GM18867 (cell line): ENCODE measurements around the gene BHLHA9.
A peak's percentile ranks its signal among the peaks of the same experiment; 100 is the strongest.
"Not testable (repeated sequence)": the region's sequence is repeated elsewhere in the genome, so short reads cannot be mapped to it uniquely, and the experiment has no call there.

ENCODE experiments used
- ATAC-seq: cut with Tn5 transposase; IDR thresholded peaks from one replicate; pipeline ENCODE4 v1.9.1; 2021; ENCODE audit warnings: mild to moderate bottlenecking, moderate library complexity; ENCODE audit not compliant: unreplicated experiment

Gene BHLHA9

GRCh38 chr17:1270210-1271029 lies at the start of gene BHLHA9:
Gene BHLHA9, plus strand, starts transcription at chr17:1270444. Its CDS starts 120 bp downstream, at chr17:1270564.
- ATAC-seq = no peak

GRCh38 chr17:1221209-1221608 lies 49.0 kb upstream of the BHLHA9 start:
- ATAC-seq = no peak

DNA sequence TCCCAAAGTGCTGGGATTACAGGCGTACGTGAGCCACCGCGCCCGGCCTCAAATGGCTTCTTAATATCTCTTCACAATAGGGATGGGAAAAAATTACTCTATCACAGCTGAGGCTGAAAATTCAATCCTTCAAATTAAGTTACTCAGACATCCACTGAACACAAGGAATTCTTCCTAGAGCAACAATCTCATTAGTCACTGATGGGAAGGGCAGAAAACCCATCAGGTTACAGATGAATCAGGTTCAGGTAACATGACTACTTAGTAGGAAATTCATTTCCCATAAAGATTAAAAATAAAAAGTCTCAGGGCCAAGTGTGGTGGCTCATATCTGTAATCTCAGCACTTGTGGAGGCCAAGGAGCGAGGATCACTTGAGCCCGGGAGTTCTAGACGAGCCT lies 47.9 kb upstream of the BHLHA9 start:
- ATAC-seq = no peak

- ATAC-seq = no peak
Observed at GRCh38 chr17:1223662-1224061, 46.6 kb upstream of the BHLHA9 start.

DNA sequence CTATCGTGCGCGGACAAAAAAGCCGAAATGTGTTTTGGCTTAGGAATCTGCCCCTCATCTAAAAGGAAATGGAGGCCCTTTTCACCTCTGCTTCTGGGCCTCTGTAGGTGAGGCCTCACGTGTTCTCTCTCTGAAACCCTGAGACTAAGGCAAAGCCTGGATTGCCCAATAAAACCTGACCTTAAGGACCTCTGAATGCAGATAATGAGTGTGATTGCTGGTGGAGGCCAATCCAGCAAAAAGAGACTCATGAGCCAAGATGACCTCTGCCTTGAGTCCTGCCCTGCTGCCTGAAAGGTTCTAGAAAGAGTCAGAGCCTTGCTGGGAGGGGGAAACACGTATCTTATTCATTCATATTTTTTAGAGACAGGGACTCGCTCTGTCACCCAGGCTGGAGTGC lies 45.9 kb upstream of the BHLHA9 start:
- ATAC-seq = no peak

GRCh38 chr17:1226308-1226707 lies 43.9 kb upstream of the BHLHA9 start:
- no peak for ATAC-seq

GRCh38 chr17:1227365-1227764 lies 42.9 kb upstream of the BHLHA9 start:
- no peak for ATAC-seq

DNA sequence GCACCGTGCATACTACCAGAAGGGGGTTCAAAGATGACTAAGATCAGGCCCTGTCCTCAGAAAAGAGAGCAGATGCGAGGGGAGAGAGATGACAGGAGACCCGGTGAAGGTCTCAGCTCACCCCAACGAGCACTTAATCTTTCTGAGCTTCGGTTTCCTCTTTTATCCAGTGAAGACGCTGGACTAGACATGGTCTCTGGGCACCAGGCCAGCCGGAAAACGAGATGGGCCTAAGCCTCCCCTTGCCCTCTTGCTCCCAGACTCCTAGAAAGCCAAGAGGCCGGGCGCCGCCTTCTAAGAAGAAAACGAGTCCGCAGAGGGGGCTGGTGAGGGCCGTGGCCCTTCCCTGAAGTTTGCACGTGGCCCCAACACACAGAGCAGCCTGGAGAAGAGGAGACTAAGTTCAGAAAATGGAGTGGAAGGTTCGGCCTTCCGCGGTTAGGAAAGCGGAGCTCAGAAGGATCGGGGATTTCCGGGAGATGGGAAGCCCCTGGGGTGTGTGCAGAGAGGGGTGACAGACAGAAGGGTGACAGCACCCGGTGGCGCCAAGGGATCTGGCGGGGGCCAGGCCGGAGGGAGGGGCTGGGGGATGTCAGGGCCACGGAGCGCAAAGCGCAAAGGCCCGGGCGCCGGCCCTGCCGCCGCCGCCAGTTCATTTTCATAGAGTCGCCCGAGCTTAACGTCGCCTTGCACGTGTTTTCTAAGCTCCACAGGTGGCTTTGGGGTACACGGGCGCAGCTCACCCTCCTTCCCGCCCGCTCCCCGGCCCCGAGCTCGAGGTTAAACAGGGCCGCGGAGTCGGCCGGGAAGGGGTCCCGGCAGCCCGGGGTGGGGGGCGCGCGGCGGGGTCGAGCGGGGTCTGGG lies 42.1 kb upstream of the BHLHA9 start:
- ATAC-seq = peak; percentile 42

- peak; percentile 25 for ATAC-seq
Observed at GRCh38 chr17:1228781-1229348, 41.4 kb upstream of the BHLHA9 start.

GRCh38 chr17:1229349-1229899 lies 40.8 kb upstream of the BHLHA9 start:
- ATAC-seq = peak; percentile 49

DNA sequence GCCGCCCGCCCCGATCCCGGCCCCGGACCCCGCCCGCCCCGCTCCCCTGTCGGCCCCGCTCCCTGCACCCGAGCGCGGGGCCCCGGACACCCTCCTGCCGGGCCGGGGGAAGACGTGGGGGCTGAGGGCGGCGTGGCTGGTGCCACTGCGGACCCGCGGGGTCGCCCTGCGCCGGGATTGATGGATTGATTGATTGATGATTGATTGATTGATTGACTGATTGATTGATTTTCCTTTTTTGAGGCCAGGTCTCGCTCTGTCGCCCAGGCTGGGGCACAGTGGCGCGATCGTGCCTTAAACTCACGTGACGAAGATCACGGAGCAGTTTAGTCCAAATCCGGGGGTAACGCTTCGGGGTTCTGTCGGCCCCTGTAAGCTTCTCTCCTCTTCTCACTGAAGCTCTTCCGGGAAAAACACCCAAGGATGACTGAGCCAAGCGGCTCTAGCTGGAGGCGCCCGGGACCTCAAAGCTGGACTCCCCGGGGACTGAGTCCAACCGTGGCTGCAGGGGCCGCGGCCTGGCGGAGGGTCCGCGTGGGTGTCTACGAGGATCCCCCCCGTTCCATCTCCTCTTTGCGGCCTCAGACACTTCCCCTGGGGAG lies 40.2 kb upstream of the BHLHA9 start:
- no peak for ATAC-seq

DNA sequence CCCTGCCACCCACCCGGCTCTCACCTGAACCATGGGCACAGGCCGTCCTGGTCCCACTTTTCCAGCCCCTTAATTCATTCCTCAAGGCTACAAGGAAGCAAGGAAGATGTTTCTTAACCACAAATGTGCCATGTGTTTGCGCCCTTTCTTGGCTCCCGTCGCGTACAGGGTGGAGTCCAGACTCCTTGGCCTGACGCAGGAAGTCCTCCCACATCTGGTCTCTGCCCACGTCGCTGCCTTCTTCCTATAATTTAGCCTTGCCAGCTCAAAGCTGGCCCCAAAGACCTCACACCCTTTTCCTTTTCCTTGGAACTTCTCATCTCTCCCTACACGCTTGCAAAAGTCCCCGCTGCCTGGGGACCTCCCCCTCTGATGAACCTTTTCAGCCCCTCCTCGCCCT lies 38.8 kb upstream of the BHLHA9 start:
- no peak for ATAC-seq

- no peak for ATAC-seq
Observed at GRCh38 chr17:1232331-1232730, 37.9 kb upstream of the BHLHA9 start.

DNA sequence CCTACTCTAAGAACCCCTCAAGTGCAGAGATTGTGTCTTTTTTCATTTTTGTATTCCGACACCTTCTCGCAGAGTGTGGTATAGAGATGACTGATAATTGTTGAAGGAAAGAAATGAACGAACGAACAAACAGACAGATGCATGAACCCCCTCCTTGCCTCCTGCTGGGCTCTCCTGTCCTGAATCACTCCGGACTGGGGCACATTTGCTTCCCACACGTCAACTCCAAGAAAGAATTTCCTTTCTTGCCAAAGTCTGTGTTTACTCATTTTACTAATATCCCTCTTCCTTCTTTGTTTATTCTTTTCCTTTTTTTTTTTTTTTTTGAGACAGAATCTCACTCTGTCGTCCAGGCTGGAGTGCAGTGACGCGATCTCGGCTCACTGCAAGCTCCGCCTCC lies 37.5 kb upstream of the BHLHA9 start:
- ATAC-seq = no peak

DNA sequence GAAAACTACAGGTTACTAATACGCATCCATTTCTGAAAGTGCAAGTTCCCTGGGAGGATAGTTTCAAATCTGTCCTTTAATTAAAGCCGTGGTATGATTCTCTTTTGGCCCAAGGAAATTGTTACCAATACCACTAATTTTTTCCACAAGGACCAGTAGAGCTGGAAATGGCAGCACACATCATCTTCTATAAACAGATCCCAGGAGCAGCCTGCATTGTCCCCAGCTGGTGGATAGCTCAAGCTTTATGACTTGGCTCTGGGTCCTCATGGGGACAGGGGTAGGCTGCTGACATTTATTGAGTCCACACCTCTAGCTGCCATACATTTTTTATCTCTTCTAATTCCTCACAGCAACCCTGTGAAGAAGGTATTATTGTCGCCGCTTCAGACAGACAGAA lies 35.8 kb upstream of the BHLHA9 start:
- ATAC-seq = no peak

DNA sequence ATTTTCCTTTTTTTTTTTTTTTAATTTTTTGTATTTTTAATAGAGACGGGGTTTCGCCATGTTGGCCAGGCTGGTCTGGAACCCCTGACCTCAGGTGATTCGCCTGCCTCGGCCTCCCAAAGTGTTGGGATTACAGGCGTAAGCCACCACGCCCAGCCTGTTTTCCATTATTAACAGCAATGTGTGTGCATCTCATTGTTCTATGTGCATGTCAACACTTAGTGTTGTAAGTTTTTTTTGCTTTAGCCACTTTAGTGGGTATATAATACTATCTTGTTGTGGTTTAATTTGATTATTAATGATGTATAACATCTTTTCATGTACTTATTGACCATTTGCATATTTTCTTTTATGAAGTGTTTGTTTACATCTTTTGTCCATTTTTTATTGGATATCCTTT lies 32.8 kb upstream of the BHLHA9 start:
- no peak for ATAC-seq

- no peak for ATAC-seq
Observed at GRCh38 chr17:1239210-1239609, 31.0 kb upstream of the BHLHA9 start.

- ATAC-seq = not testable (repeated sequence)
Observed at GRCh38 chr17:1240426-1240825, 29.8 kb upstream of the BHLHA9 start.

- no peak for ATAC-seq
Observed at GRCh38 chr17:1241929-1242328, 28.3 kb upstream of the BHLHA9 start.

DNA sequence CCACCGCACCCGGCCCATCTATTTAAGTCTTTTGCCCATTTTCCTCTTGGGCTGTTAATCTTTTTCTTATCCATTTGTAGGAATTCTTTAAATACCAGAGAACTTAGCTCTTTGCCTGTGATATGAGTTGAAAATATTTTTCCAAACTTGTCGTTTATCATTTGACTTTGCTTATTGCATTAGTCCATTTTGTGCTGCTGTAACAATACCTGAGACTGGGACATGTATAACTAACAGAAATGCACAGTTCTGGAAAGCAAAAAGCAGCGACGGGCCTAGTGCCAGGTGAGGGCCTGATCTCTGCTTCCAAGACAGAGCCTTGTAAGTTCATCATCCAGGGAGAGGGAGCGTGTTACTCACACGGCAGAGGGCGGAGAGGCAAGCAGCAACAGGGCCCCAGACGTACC lies 25.6 kb upstream of the BHLHA9 start:
- no peak for ATAC-seq
